CD4-positive, alpha-beta T cell treated with Interleukin-2 at 100 ng/mL for 4 hours (primary cell): Measurements from ENCODE around the gene HHATL.

Experiments
- DNase-seq: peaks from one replicate; pipeline ENCODE4 v3.0.0-alpha.2; 2020; ENCODE audit warnings: low spot score

HHATL gene

DNA sequence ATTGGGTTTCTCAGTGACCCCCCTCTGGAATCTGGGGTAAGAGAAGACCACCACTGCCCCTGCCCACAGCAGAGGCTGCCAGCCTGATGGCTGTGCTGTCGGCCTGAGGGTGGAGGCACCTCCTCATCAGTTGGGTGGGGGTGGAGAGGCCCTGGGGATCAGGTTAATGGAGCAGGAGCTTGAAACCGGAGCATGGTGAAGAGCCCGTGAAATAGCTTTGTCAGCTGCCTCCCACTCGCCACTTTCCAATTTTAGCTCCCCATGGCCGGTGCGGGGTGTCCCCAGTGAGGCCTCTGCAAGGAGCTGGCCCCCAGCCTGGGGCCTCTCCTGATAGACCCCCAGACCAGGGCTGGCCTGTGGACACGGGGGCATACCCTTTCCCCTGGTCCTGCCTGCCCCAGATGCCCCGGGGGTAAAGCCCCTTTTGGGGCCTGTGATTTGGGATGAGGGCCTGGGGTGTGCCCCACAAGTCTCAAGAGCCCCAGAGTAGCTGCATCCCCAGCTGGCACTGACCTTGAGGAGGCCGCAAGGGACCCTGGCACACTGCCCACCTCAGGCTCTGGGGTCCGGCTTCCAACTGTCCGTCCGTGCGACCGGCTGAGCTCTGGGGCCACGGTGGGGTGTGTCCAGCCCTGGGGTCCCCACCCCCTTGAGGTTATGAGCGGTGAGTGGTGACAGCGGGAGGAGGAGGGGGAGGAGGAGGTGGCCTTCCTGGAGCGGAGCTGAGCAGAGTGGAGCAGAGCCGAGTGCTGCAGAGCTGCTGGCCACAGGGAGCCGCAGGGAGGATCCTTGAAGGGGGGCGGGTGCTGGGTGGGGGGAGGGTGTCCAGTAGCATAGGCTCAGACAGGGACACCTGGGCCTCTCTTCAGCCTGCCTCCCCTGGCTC is at the start of gene HHATL:
TSS of gene HHATL (minus strand) at position 733 of the 886 bp plus-strand sequence. CDS start 1,972 bp downstream, outside the sequence.
- DNase-seq: no peak

- DNase-seq: no peak
Measured at GRCh38 chr3:42751609-42752008, 49.0 kb upstream of the HHATL start.

DNA sequence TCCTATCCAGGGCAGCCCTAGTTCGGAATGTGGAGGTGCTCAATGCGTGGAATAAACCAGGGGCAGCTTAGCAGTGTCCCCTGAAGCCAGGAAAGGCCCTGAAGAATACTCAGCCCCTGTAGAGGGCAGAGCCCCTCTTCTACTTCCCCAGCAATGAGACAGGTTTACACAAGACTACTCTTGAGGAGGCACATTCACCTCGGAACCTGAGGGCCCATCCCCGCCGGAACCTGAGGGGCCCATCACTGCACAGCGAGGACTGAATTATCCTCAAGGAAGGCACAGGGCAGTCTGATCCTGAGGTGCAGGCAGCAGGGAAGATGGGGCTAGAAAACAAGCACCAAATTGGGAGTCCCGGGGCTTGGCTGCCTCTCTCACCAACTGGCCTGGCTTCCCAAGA is 48.2 kb upstream of the HHATL start:
- DNase-seq: no peak

DNA sequence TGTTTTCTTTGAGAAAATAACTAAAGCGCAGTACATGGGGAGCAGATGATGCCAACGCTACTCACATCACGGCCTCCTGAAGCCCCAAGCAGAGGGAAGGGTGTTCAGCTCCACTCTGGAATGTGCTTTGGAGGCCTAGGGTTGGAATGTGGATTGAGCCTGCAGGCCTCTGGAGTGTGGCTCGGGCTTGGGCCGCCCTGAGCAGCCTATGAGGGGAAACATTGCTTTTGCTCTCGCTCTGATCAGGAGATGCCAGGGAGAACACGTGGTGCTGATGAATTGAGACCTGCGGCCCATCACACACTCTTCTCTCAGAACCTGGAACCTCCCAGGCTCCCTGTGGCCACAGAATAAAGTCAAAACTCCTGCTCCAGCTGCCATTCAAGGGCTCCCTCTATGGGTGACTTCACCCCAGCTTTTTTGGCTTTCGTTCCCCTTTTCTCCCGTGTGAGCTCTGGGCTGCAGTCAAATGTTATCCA is 47.2 kb upstream of the HHATL start:
- no peak for DNase-seq

DNA sequence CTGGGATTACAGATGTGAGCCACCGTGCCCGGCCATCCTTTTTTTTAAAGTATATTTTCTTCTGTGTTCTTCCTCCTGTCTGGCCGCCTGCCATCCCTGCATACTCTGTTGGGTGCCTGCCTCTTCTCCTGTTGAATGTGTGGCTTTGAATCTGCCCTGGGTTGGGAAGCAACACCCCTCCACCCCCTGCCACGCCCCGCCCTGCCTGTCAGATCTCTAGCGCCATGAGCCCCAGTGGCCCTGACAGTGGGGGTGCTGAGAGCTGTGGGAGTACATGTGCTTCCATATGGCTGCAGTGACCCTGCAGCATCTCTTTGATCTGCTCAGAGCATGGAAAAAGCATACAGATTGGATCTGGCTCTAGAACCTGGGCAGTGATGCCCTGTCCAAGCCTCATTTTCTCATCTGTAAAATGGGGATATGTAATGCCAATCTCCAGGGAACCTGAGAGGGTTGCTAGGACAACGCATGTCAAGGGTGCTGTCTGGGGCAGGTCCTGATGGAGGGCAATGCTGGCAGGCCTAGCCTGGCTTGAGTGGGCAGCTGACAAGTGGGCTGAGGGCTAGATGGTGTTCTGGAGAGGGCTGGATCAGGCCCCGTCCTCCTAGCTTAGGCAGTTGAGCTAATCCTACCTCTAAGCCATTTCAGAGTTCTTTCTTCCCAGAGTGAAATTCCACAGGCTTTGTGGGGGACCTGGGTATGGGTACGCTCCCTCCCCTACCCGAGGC is 46.6 kb upstream of the HHATL start:
- no peak for DNase-seq

GRCh38 chr3:42747581-42747980 is 45.0 kb upstream of the HHATL start:
- DNase-seq: peak; percentile 50

DNA sequence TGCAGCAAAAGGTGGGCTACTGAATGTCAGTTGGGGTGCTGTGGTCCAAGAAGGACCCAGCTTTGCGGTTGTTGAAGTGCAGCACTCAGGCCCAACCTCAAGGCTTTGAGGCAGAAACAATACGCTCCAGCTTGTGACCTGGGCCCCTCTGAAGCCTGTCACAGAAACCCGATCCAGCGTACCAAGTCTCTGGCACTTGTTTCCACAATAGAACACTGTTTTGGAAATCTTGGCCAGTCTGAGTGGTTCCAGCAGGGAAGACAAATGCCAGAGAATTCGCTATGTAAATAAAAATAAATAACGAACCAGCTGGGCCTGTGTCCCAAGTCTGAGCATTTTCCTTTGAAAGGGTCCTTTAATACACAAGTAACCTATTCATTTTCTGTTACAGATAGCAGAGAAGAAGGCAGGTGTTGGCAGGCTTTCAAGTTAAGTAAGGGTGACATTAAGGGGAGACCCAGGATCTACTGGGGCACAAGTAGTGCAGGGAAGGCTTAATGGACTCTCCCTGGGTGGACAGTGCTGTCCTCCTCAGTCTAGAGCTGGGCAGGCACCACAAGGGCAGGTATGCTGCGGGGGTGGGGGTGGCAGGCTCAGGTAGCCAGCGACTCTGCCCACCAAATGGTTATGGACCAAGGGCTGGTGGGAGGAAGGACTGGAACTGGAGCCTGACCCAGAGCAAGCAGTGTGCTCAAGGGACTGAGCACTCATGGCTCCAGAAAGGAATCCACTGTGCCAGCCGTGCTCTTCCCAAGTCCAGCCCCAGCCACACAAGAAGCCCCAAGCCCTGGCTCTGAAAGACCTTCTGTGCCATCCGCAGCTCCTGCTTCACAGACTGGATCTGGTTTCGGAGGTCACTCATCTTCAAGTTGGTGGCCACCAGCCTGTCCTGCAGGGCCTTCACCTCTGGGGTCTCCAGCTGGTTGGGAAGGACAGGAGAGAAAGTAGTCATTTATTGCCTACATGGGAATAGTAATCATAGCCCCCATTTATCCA is 44.2 kb upstream of the HHATL start:
- no peak for DNase-seq

- no peak for DNase-seq
Measured at GRCh38 chr3:42745776-42746454, 43.3 kb upstream of the HHATL start.

DNA sequence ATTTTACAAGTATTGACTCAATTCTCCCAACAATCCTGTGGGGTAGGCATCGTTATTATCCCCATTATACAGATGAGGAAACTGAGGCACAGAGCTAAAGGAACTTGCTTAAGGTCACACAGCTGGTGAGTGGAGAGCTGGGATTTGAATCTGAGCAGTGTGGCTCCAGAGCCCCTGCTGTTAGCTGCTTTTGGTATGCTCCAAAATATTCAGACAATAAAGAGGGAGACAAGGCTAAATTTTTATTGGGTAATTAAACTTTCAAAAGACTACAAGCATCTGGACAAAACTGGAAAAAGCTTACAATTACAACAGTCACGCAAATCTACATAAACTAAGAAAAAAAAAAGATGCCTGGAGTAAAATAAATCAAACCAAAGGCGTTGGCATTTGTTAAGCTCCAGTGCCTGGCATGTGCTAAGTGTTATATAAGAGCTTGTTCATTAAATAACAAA is 42.7 kb upstream of the HHATL start:
- no peak for DNase-seq

- DNase-seq: no peak
Measured at GRCh38 chr3:42743204-42743995, 40.8 kb upstream of the HHATL start.

GRCh38 chr3:42742688-42743087 is 40.1 kb upstream of the HHATL start:
- DNase-seq: no peak

DNA sequence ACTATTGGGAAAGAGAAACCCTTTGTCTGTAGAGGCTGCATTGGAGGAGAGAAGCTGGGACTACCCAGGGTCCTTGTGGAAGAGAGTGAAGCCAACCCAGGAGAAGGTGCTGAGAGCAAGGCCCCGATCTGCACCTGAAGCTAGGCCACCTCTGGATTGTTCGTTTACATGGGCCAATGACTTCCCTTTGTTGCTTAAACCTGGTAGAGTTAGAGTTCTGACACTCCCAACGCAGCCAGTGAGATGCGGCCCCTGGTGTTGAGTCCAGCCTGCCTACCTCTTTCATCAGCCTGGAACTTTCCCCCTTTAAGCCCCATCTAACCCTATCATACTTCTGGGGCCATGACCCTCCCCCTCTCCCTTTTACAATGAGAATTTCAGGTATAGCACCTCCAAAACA is 39.7 kb upstream of the HHATL start:
- DNase-seq: no peak

GRCh38 chr3:42741796-42742195 is 39.2 kb upstream of the HHATL start:
- no peak for DNase-seq

DNA sequence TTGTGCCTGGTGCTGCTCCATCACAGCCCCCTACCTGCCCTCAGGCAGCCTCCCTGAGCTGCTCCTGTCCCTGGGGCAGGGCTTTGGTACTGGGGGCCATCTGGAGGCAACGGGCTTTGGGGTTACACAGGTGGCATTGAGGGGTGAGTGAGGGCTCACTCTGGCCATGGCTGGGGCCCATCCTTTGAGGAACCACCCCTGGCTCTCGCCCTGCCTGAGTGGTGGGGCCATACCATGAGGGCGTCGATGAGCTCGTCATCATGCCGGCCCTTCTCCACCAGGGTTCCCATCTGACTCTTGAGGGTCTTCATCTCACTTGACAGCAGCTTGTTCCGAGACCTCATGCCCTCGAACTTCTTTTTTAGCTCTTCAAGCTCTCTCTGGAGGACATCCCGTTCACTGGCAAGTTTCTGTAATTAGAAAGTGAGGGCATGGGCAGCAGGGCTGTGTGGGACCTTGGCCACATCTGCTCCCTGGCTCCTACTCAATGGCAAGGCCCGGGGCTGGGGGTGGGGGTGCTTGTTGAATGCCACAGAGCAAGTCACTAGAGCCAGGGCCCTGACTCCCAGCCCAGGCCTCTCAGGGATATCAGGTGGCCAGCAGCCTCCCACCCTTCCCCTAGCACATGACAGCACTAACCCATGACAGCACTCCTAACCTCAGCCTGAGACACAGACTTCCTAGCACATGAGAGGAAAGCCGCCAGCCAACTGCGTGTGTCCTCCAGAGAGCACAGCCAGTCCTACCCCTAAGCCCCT is 37.0 kb upstream of the HHATL start:
- no peak for DNase-seq

DNA sequence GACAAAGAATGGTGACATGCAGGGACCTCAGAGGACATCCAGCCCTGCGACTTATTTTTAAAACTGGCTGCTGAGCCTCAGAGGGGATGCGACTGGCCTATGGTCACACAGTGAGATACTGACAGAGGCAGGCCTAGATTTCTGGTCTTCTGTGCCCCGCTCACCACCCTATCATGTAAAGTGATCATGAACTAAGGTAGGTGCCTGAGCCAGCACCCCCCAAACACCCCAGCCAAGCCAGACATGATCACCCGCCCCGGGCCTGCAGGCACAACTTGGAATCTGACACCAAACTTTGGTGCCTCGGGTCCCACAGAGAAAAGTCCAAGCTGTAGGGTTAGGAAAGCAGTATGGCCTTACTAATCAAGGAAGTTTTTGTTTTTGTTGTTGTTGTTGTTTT is 33.9 kb upstream of the HHATL start:
- DNase-seq: no peak

DNA sequence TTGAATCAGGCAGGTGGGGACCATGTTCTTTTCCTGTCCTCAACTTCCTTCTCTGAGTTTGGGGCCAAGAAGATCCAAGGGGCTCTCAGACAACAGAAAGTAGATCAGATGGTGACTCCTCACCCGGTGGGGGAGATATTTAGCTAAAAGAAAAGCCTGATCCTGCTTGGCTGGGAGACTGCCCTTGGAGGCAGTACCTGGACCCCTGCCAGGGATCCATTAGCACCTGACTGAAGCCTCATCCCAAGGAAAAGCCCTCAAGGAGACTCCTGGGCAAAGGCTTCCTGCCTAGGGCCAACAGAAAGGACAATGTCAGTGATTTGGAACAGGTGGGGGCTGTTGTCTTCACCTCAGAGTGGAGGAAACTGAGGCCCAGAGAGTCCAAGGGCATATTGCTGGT is 33.5 kb upstream of the HHATL start:
- DNase-seq: no peak

- no peak for DNase-seq
Measured at GRCh38 chr3:42735615-42736014, 33.0 kb upstream of the HHATL start.

- DNase-seq: no peak
Measured at GRCh38 chr3:42735019-42735418, 32.4 kb upstream of the HHATL start.

DNA sequence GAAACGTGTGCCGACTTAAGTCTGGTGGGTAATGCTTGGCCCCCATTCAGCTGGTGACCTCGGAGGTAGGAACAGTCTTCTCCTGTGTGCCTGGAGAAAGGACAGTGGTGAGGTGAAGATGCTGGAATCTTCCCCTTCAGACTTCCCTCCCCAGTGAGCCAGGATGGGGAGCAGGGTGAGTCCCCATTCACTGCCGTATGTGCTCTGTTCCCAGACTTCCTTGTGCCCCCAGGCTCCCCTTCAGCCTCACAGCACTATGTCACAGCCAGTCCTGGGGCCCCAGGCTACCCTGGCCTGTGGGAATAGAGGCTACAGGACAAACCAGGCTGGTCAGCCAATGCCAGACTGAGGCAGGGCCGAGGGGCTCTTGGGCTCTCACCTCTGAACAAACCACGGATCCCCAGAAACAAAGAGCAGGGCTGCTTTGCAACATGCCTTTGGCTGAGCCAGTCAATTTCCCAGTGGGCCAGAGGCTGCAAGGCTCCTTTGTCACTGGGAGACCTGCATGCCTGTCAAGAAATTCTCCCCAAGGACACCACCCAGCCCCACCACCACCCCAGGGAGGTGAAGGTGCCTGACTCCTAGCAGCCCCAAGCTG is 31.8 kb upstream of the HHATL start:
- DNase-seq: no peak
